SKM-1 treated with dmso at 0.1 percent for 144 hours (cell line): Measurements from ENCODE around the gene CPNE9.

Experiments
- DNase-seq: peaks from one replicate; lab custom pipeline; 2025; ENCODE audit not compliant: unreplicated experiment; lab: John Stamatoyannopoulos, UW

CPNE9 gene

DNA sequence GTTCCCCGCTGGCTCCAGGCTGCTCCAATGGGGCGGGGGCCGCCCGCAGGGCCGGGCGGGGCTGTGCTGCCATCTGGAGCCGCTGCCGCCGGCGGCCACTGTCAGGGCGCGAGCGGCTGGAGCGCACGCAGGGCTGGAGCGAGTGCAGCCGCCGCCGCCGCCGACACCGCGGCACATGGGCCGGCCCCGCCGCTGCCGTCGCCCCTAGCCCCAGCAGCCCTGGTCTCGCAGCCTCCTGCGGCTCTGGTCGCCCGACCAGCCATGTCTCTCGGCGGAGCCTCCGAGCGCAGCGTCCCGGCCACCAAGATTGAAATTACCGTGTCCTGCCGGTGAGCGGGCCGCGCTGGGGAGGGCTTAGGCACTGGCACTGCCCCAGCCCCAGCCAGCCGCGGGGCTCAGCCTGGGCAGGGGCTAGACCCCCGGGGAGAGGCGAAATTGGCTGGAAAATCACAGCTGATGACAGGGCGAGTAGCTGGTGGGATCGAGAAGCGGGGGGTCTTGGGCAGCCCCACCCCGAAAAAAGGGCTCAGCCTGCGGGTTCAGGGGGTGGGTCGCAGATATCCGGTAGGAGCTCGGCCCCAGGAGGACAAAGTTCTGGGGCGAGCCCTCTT is at the start of gene CPNE9:
Gene CPNE9, plus strand, starts transcription at position 98 of the 611 bp plus-strand sequence. Its CDS starts 164 bp downstream, at position 262.
- DNase-seq = no peak

- no peak for DNase-seq
Observed at GRCh38 chr3:9659849-9660248, 43.8 kb upstream of the CPNE9 start.

- DNase-seq = no peak
Observed at GRCh38 chr3:9660972-9661371, 42.7 kb upstream of the CPNE9 start.

GRCh38 chr3:9664119-9664751 is 39.4 kb upstream of the CPNE9 start:
- no peak for DNase-seq

DNA sequence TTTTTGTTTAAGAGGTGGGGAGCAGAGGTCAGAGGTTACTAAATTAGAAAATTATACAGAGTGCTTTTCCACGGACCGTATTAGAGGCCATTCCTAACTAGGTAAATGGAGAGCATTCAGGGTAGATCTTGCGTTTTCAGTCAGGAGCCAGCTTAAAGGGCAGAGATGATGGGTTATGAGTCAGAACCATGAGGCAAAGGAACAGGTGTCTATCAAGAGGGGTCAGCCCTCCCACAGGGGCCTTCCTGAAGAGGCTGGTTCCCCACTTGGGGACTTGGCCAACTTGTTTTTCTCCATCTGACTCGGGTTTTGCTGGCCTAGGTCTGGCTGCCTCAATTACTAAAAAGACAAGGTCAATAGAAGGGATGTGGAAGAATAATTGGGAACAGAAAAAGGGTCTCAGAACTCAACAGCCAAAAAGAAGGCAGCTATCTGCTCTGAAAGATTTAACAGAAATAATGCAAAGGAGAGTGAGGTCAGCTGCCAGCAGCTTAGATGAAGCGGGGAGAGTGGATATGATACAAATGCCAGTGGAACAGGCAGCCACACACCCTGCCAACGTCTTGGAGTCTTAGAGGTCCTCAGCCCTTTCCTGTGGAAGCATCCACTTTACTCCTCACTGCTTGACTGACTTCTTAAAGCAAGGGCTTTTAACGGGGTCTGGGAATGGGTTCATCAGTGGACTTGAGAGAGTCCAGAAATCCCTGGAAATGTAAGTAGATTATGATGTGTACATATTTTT is 36.8 kb upstream of the CPNE9 start:
- DNase-seq = no peak

DNA sequence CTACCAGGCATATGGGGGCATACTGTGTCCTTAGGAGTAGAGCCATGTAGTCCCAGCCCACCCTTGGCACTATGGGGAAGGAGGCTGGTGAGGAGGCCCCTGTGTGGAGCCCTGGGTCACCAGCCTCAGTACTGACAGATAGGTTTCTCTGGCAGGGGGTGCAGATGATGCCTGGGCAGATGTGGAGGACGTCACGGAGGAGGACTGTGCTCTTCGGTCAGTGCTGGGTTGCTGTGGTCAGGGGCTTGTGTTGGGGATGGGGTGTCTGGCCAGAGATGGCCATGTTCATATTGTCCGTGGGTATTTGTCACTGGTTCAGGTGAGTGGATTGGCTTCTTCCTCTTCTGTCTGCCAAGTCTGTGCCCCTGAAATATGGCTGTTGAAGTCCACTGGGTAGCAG is 34.4 kb upstream of the CPNE9 start:
- no peak for DNase-seq

DNA sequence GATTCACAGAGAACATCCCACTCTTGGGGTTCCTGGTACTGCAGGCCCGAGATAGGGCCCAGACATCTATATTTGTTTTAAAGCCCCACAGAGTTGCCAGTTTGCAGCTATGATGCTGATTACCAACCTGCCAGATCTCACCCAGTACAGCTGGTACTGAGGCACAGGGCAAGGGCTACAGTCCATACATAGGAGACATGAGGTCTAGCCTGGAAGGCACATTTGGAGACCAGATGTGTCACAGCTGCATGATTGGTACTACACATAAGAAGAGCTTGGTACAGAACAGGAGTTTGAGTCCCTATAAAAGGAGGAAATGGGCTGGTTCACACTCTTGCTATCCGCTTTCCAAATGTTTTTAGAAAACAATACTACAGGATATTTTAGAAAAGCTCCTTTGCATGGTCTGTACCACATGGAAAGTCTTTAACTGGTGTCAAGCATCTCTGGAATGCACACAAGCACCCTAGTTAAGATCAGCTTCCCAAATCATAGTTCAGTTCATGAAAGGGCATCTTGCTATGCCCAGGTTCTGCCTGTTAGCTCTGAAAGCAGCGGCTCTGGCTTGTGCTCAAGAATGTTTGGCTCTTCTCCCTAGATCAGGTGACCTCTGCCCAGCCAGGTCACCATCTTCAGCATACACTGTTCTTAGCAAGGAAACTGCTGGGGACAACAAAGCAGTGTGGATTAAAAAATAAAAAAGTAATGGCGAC is 33.8 kb upstream of the CPNE9 start:
- no peak for DNase-seq

- no peak for DNase-seq
Observed at GRCh38 chr3:9673082-9673481, 30.6 kb upstream of the CPNE9 start.

GRCh38 chr3:9673752-9674151 is 29.9 kb upstream of the CPNE9 start:
- no peak for DNase-seq

DNA sequence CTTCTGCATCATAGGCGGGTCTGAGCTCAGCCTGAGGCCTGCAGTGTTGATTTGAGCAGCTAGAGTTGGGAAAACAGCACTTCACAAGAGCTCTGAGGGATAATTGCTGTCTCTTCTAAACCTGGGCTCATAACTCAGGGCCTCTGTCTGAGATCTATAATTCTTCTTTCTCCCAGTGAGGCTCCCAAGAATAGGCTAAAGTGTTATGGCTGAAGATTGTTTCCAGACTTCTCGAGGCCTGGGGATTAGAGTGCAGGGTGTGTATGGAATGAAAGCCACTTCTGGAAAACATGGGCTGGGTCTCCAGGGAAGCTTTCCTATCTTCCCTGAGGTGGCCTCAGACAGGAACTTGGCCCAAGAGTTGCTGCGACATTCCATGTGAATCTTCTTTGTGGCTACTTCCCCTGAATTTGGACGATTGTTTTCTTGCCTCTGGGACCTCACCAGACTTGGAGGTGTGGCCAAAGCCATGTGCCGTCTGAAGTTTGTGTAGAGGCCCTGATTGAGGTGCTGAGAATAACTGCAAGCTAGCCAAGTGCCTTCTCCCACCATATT is 27.8 kb upstream of the CPNE9 start:
- DNase-seq = no peak

GRCh38 chr3:9676785-9677184 is 26.8 kb upstream of the CPNE9 start:
- no peak for DNase-seq

DNA sequence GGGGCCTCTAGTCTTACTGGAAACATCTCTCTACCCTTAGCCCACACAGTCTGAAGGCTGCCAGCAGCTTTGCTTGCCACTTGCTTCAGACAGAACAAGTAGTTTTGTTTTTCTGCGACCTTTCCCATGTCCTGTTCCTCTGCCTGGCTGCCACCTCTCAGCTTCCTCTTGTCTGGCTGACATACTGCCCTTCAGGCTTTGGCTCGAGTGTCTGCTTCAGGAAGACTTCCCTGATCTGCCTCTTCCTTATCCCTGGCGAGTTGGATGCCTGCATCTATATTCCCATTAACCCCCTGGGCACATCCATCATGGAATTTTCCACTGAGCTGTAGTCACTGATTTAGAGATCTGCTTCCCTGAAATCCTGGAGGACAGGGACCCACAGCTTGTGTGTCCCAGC is 25.1 kb upstream of the CPNE9 start:
- no peak for DNase-seq

GRCh38 chr3:9679476-9680080 is 24.1 kb upstream of the CPNE9 start:
- DNase-seq = no peak

- DNase-seq = no peak
Observed at GRCh38 chr3:9681011-9681722, 22.5 kb upstream of the CPNE9 start.

- DNase-seq = no peak
Observed at GRCh38 chr3:9681723-9682081, 21.9 kb upstream of the CPNE9 start.

- DNase-seq = no peak
Observed at GRCh38 chr3:9682096-9682495, 21.5 kb upstream of the CPNE9 start.

GRCh38 chr3:9683426-9683825 is 20.2 kb upstream of the CPNE9 start:
- DNase-seq = no peak

DNA sequence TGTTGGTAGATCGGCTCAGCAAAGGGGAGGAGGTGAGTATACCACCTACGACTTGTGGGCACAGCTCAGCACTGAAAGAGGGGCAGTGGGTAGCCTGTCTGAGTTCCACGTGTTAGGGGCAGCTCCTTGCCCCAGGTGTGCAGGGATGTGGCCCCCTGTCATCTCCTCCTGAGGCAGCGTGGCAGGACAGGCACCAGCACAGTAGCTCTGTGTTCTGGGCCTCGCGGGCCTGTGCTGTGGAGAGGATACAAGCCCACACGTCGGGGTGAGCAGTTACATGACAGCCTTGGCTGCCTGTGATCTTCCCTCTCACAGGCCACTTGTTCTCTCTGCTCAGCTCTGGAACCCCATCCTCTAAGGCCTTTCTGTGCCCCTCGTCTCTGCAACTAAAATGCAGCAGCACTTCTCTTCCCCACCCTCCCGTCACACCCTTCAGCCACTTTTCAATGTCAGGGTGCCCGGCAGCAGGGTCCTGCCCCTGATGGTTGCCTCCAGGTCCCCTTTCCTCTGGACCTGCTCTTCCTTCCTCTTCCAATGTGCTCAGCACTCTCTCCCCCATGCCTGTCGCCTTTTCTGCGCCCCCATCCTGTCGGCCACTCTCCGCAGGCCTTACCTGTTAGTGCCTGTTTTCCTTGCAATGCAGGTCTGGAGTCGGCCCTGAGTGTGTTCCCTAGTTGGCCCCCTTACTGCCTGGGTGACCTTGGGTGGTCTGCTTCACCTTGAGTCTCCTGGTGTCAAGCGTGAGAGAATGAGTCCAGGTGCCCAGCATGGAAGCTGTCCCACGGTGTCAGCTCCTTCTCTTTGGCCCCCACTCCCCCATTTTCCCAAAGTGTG is 18.2 kb upstream of the CPNE9 start:
- no peak for DNase-seq

- no peak for DNase-seq
Observed at GRCh38 chr3:9686050-9686550, 17.5 kb upstream of the CPNE9 start.
